RWPE1 (cell line): ENCODE measurements around the gene C17orf50.

Experiments
- CTCF ChIA-PET: fragments of 350-600 bp; sonication (Branson Sonifier 250); formaldehyde crosslinking; extraction: SDS; loops from one replicate; lab custom pipeline; 2021; lab: Yijun Ruan, JAX
- POLR2A ChIA-PET: fragments of 400-600 bp; formaldehyde crosslinking; extraction: SDS; loops from one replicate; lab custom pipeline; 2020; ENCODE audit warnings: antibody characterized with exemption; ENCODE audit not compliant: low non-redundant PET; lab: Yijun Ruan, JAX
- DNase-seq: peaks from one replicate; pipeline ENCODE4 v3.0.0; 2012; ENCODE audit warnings: low spot score
- H3K27ac ChIP-seq: fragments of 450-650 bp; 2 replicates; pipeline ENCODE4 v1.5.1; 2017
- TF ChIP-seq, protein P1 (sequence below): fragments of 450-650 bp; conservative IDR thresholded peaks from 2 replicates; pipeline ENCODE4 v1.5.1; 2017; ENCODE audit warnings: low read depth, mild to moderate bottlenecking

Gene C17orf50

DNA sequence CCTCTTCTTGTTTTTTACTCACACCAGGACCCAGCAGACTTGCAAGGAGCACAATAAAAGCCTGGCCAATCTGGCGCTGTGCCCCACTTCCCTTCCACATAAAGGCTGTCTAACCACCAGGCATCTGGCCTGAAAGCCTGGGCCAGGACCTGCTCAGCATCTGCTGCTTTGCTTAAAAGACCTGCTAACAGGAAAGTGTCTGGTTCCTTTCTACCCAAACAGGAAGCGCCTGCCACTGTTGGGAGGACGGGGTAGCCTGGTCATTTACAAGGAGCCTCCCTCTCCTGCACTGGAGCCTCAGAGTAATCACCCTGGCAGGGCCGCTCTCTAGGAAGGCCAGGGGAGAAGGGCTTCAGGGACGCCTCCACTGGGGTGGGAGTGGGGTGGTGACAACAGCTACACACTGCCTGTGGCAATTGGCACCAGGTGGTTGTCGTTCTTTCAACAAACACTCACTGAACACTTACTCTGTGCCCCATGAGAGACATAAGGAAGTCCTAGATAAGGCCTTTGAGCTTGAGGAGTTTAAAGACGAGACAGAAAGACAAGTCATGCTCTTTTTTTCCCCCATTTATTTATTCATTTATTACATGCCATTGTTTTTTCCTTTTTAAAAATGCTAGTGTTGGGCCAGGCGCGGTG is 41.0 kb downstream of the C17orf50 start:
- POLR2A ChIA-PET, result no interaction called here
- CTCF ChIA-PET, result no interaction called here
- TF ChIP-seq, protein P1, sequence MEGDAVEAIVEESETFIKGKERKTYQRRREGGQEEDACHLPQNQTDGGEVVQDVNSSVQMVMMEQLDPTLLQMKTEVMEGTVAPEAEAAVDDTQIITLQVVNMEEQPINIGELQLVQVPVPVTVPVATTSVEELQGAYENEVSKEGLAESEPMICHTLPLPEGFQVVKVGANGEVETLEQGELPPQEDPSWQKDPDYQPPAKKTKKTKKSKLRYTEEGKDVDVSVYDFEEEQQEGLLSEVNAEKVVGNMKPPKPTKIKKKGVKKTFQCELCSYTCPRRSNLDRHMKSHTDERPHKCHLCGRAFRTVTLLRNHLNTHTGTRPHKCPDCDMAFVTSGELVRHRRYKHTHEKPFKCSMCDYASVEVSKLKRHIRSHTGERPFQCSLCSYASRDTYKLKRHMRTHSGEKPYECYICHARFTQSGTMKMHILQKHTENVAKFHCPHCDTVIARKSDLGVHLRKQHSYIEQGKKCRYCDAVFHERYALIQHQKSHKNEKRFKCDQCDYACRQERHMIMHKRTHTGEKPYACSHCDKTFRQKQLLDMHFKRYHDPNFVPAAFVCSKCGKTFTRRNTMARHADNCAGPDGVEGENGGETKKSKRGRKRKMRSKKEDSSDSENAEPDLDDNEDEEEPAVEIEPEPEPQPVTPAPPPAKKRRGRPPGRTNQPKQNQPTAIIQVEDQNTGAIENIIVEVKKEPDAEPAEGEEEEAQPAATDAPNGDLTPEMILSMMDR, result no peak
- DNase-seq, result no peak
- peak overlapping the region; percentile 82 for H3K27ac ChIP-seq

DNA sequence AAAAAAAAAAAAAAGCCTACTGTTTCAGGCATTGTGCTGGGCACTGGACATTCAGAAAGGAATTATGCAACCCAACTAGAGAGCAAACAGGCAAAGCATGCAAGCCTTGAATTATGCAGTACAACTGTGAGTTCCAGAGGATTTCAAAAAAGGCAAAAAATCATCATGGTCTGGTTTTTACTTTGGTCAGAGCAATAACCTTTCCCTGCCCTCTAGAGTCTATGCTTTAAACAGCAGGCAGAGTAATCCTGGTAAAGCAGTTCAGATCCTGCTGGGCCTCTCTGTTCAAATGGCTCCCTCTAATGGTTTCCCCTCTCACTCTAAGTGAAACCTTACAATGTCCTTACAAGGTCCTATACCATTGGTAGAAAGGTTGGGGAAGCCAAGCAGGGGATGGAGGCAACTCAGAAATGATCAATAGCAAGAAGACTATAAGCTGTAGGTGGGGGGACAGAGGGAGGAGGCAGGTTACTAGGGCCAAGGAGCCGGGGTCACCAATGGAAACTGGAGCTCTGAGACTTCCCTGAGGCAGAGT is 44.0 kb downstream of the C17orf50 start:
- ChIA-PET POLR2A (interaction anchor here (0.6 kb wide), 1 partner anchor 41 kb away, joined by 3 read pairs; no protein-coding TSS in a partner anchor), CTCF (interaction anchor here (0.5 to 3.3 kb wide), 15 partner anchors 9 to 630 kb away, joined by 3 to 71 read pairs (median 3); partner anchors contain the start of gene PEX12)
- peak overlapping the region; percentile 68 for H3K27ac ChIP-seq
- TF ChIP-seq, protein P1, result peak; percentile 98
- DNase-seq, result peak; percentile 89

DNA sequence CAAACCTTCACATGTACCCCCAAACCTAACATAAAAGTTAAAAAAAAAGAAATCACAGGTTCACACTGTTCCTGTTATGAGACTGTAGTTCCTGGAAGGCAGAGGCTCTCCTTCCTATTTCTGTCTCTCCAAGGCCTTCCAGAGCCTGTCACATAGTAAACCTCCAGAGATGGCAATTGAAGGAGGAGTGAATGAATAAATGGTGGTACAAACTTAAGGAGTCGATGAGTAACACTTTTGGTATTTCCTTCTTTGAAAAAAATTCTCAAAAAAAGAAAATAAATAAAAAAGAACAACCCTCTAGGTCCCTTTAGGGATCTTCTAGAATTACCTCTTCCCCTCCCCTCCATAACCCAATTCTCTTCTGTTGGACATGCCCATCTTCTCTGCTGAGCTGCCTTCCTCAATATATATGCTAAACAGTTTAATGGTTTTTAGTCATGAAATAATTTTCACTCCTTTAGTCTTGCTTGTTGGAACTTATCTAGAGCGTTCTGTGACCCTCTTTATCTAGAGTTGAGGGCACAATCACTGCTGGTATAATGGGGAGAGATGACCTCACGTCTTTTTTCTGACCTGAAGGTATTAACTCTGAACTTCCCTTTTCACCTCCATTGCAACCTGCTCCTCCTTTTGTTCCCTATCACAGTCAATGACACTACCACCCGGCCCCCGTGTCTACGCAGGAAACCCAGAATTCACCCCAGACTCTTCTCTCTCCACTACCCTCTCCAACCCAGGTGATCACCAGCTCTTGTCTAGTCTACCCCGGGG is 46.9 kb downstream of the C17orf50 start:
- CTCF ChIA-PET, result interaction anchor here (0.6 to 2.9 kb wide), 6 partner anchors 37 to 208 kb away, joined by 3 to 54 read pairs (median 4); no protein-coding TSS in a partner anchor
- TF ChIP-seq, protein P1, result no peak
- peak overlapping the region; percentile 93 for H3K27ac ChIP-seq
- POLR2A ChIA-PET, result no interaction called here
- DNase-seq, result no peak

DNA sequence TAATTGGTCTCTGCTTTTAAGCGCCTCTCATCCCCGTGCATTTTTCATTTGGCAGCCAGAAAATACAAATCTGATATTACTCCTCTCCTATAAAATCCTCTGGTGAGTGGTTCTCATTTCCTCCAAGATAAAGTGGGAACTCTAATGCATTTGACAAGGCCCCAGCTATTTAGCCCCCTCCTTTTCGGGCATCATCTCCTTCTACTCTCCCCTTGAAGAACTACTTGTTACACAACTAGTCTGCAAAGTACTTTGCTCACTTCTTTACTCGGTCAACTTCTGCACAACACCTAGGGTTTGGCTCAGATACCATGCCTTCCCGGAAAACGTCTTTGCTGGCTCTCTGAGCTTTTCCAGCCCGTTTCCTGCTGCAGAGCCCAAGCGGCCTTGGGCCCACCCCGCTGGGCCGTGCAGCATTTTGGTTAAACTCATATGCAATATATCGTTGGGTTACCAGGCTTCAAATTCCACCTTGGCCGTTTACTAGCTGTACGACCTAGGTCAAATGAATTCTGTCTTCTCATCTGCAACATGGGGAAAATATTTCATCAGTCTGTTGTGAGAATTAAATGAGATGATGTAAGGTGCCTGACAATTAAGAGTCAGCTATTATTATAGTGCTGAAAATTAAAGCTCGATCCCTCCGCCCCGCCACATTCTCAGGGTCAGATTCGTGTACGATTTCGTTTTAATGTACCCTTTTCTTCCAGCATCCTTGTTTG is 47.7 kb downstream of the C17orf50 start:
- ChIA-PET CTCF (interaction anchor here (0.6 to 2.9 kb wide), 8 partner anchors 12 to 61 kb away, joined by 4 to 54 read pairs (median 4); no protein-coding TSS in a partner anchor), POLR2A (interaction anchor here (0.8 to 1.2 kb wide), 3 partner anchors 9 to 24 kb away, joined by 3 to 7 read pairs (median 4); no protein-coding TSS in a partner anchor)
- H3K27ac ChIP-seq, result peak overlapping the region; percentile 93
- no peak for DNase-seq
- TF ChIP-seq, protein P1, result no peak

DNA sequence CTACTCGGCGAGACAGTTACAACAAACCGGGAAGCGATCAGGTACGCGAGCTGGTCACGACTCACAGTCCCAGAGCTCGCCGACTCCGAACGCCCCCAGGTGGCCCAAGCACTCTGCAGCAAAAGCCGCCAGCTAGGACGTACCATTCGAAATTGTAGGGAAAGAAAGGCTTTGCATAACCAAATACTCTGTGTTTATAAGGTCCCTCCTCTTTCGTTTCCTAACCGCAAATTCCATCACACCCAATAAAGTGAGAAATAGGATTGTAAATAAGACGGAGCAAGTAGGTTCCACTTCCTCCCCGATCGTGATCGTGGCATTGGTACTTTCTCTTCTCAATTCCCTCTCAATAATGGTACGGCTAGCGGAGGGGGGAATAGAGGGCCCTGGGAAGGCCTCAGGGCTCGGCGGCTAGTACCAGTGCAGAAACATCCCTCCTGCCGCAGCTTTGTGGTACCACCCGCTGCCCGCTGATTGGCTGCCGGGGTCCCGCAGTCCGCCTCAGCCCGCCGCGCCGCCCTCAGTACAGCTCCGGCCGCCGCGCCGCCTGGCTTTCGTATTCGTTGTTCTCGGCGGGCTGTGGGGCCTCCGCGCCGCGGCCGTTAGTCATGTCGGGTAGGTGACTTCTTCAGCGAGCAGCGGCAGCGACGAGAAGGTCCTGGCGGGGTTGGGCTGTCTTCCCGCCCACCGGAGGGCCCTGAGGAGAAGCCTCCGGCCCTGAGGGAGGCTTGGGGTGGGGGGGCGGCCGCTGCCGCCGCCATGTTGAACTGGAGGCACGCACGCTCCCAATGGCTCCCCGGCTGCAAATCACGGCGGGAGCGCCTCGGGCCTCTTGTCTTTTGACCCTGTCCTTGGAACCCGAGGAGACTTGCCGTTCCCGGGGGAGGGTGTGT is 48.5 kb downstream of the C17orf50 start, which contains the start of gene TAF15:
TAF15 (plus strand) TSS at position 523 of the 893 bp plus-strand sequence; CDS start at position 609, 86 bp downstream.
- H3K27ac ChIP-seq, result peak within 1 kb of the TSS; percentile 93
- POLR2A ChIA-PET, result interaction anchor here (0.6 to 1.2 kb wide), 5 partner anchors 9 to 40 kb away, joined by 3 to 7 read pairs (median 4); no protein-coding TSS in a partner anchor
- DNase-seq, result peak; percentile 96

More for the DNA sequence above, 48.5 kb downstream of the C17orf50 start, which contains the start of gene TAF15:
- TF ChIP-seq, protein P1, result peak; percentile 88
- CTCF ChIA-PET, result interaction anchor here (0.5 to 2.9 kb wide), 9 partner anchors 13 to 62 kb away, joined by 3 to 54 read pairs (median 4); no protein-coding TSS in a partner anchor
